HG02884 (cell line): ENCODE data around the gene METTL25B.

Experiments used
- ATAC-seq: cut with Tn5 transposase; IDR thresholded peaks from one replicate; pipeline ENCODE4 v1.9.1; 2021; ENCODE audit warnings: mild to moderate bottlenecking, moderate library complexity; ENCODE audit not compliant: unreplicated experiment

The METTL25B gene

DNA sequence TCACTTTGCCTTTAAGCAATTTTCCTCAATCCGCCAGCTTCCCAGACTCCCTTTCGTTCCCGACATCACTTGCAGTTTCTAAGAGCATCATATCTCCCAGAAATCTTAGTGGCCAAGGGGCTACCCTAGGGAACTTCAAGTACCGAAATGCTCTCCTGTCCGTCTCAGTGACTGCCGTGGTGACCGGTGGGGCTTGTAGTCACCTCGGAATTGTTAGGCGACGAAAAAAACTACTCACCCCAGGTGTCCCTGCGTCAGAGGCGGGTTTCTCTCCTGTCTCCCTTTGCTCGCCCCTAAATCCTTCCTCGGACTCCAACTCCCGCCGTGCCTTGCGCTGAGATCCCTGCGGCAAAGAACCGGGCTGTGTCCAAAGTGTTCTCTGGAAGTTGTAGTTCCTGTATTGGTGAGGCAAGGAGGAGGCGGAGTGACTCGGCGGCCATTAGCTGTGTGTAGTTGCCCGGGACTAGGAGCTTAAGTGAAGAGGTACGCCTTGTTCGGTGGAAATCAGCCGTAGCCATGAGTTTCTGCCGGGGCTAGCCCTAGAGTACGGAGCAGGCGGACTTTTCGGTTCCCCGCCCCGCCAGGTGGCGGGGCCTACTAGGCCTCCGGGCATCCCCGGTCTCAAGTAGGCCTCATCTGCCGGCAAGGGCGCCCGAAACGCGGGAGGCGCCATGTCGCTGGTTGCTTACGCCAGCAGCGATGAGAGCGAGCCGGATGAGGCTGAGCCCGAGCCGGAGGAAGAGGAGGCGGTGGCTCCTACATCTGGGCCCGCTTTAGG, 39.0 kb downstream of the METTL25B start, which contains the start of gene PRCC:
Gene PRCC (plus strand): TSS at position 435 of the 778 bp plus-strand sequence. CDS start 237 bp downstream, at position 672.
- peak; percentile 86 for ATAC-seq

DNA sequence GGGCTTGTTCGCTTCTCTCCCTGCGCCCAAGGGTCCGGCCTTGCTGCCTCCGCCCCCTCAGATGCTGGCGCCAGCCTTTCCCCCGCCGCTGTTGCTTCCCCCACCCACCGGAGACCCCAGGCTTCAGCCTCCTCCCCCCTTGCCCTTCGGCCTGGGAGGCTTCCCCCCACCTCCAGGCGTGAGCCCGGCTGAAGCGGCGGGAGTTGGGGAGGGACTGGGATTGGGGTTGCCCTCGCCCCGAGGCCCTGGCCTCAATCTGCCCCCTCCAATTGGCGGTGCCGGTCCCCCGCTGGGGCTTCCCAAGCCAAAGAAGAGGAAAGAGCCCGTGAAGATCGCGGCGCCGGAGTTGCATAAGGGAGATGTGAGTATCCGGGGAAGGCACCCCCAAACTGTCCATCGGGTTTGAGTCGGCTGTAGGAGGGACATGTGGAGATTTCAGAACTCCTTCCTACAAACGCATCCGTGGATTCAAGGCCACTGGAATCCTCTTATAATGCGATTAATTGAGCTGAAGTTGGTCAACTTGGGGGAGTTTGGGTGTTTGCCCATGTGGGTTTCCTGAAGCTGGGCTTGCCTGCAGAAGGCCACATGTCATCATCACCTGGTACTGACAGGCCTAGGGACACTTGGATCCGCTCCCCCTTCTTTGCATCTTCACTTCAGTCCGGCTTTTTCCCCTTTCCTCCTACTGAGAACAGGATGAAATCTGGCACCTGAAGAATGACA, 39.8 kb downstream of the METTL25B start:
- peak; percentile 1 for ATAC-seq

DNA sequence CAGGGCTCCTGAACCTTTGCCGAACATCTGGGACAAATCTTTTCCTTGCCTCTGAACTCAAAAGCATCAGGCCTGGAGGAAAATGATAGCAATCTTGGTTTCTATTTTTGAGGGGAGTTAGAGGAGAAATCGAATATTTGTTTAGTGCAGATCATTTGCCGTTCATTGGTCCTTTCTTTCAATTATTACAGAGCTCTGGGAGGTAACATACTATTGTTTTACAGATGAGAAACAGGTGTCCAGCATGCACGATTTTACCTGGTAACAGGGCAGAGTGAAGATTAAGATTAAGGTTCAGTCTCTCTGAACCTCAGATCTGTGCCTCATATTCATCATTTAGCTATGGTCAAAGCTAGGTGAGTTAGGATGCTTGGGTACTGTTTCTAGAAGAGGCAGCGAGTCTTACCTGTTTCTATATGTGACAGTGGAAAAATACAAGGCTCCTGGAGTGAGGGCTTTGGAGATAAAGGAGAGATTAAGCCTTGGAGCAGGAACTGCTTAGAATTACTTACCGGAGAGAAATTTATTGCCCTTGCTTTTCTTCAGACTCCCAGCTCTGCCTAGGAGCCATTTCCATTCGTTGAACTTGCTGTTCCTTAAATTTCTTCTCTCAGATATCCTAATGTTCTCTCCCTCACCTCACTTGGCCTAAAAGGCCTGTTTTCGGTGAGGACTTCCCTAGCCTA, 40.5 kb downstream of the METTL25B start:
- ATAC-seq = no peak

DNA sequence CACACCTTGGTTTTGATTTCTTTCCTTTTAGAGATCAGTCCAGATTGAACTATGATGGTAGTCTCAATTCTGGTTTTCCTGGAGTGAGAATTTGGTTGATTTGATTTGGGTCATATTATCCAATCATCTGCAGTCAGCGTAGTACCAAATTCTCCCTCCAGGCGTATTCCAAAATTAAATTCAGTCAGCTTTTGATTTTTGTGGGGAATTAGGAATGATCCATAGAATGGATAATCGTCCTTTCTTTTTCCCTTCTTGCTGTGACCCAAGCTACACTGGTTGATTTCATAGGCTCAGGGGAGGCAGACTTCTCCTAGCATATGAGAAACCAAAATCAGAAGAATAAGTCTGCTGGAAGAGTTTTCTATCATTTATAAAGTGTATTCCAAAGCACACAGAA, 44.0 kb downstream of the METTL25B start:
- ATAC-seq = no peak

DNA sequence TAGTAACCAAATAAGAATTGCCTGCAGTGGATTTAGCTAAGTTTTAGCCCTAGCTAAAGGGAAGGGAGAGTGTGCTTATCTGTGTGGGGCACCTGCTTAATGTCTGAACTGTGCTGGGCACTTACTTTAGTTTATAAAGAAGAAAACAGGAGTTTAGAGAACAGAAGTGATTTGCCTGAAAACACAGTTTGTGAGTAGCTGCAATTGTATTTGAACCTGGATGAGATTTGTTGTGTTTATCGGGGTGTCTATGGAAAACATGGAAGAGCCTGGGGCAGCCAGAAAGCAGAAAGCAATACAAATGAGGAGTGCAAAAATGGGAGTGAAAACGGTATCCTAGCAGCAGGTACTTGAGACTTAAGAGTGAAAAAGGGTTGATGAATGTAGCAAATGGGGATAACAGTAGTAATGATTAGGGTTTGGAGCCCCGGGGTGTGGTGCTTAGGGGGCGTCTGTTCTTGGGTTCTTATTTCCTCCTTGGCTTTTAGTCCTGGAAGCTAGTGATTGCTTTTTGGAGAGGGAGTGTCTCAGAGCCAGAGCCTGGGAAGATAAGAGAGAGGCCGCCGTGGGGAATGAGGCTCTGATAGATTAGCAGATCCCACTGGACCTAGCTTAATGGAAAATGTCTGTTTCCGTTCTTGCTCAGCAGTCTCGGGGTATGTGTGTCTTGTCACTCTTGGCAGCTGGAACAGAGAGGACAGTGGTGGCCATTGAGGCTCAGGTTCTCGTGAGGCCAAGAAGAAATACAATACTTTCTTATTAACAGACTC, 44.6 kb downstream of the METTL25B start:
- ATAC-seq = no peak

DNA sequence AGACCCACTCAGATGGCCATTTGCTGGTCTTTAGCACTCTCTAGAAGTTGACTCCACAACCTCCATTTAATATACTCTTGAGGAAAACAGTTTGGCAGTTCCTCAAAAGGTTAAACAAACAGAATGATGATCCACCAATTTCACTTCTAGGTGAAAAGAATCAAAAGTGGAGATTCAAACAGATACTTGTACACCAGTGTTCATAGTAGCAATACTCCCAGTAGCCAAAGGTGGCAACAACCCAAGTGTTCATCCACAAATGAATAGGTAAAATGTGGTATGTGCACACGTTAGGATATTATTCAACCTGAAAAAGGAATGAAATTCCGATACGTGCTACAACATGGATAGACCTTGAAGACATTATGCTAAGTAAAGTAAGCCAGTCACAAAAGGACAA, 45.3 kb downstream of the METTL25B start:
- ATAC-seq = no peak

DNA sequence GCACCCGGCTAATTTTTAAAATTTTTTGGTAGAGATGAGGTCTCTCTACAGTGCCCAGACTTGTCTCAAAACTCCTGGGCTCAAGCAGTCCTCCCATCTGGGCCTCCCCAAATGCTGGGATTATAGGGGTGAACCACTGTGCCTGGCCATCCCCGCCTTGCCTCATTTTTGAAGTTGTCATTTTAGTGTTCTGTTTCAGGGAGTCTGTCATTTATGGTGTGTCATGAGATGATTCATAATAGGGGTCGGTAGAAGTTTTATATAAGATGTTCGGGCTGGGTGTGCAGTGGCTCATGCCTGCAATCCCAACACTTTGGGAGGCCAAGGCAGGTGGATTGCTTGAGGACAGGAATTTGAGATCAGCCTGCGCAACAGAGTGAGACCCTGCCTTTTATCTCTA, 47.5 kb downstream of the METTL25B start:
- no peak for ATAC-seq

DNA sequence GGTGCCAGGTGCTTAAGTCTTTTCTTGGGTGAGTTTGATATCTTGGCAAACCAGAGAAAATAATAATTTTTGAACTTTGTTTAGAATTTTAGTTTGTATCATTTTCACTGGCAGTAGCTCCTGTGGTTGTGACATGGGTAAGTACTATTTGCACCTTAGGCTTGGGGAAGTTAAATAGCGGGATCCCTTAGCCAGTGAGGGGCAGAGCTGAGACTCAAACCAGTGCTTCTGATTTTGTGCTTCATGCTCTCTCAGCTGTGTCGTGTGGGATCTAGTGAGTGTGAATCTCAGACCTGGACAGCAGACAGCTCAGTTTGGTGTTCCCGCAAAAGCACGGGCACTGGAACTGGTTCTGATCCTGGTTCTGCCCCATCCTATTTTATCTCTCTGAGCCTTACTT, 48.7 kb downstream of the METTL25B start:
- no peak for ATAC-seq

DNA sequence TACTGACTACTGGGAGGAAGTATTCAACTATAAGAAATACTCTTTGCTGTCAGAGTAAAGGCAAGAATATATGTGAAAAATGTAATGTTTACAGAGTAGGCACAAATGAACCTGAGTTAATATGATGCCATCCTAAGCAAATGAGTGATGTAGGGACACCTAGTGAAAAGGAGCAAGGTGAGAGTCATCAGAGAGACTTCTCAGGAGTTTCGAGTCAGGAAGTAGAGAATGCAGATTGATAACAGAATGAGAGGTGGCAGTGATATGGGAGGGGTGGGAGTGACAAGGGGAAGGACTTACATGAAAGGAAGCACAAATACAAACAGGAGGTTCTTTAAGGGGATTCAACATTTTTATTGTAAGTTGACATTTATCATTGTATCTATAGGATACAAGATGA, 49.3 kb downstream of the METTL25B start:
- no peak for ATAC-seq

DNA sequence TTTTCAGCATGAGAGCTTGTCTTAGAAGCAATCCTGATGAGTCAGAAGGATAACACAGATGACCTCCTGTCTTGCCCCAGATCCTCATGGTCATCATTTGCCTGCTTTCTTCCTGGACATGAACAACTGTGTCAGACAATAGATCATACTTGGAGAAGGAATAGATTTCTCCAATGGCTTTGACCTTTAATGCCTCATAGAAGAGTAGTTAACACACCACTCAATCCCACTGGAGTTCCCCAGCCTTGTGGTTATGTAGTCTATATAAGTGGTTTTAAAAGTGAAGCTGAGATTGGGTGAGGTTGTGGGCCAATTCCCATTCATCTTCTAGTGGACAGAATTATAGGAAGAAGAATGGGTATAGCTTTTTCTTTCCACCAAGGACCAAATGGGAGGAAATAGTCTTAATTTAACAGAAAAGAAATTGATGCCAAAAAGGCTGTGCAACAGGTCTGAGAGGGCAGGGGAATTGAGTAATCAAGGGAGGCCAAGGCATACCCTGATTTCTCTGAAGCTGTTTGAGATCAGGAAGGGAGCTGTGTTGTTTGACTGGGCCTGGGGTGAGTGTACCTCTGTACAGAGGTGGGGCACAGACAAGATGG, 53.4 kb downstream of the METTL25B start:
- no peak for ATAC-seq

GRCh38 chr1:156785458-156785857, 57.2 kb downstream of the METTL25B start:
- ATAC-seq = no peak
